ENCODE data around the gene FAM117B.
"Not testable (repeated sequence)": the region's sequence is repeated elsewhere in the genome, so short reads cannot be mapped to it uniquely, and the experiment has no call there.

Gene FAM117B

DNA sequence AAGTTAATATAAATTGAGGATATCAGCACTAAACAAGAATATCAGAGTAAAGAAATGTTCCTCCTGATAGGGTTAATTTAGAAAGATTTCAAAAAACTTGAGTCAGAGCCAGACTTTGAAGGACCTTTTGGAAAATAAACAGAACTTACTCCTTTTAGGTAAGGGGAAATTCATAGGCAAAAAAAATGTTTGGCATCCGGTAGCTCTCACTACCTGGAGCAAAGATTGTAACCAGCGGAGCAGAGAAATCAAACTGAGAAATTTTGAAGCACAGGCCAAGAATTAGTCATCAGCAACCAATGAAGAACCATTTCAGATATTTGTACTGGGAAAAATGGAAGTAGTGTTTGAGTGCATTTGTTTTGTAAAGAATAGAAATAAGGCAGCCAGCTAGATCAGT, 123.8 kb downstream of the FAM117B start:
- DNase-seq (ENCODE audit: low read depth) = no peak

DNA sequence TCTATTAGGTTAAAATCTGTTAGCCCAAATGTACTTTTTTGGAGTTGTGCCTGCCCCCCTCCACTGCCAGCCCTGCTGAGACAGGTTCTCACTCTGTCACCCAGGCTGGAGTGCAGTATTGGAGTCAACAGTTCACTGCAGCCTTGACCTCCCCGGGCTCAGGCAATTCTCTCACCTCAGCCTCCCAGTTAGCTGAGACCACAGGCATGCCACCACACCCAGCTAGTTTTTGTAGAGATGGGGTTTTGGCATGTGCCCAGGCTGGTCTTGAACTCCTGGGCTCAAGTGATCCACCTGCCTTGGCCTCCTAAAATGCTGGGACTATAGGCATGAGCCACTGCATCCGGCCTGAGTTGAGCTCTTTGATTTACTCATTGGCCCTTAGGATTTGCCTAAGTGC, 126.1 kb downstream of the FAM117B start:
- DNase-seq (ENCODE audit: low read depth) = no peak

DNA sequence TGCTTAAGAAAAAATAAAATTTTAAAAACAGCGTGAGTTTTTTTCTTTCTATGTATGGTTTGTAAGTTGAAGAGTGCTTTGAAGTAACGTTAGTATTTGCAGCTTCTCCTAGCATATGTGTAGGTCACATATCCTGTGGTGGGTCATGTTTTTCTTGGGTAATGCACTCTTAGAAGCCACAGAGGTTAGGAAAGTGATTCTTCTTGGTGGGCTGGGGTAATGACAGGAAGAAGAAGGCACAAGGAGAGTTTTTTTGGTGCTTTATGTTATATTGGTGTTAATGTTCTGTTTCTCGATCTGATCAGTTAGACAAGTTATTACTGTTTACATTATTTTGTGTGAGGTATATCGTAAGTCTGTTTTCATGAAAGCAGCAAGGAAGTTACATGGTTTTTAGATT, 127.8 kb downstream of the FAM117B start:
- no peak for DNase-seq (ENCODE audit: low read depth)

DNA sequence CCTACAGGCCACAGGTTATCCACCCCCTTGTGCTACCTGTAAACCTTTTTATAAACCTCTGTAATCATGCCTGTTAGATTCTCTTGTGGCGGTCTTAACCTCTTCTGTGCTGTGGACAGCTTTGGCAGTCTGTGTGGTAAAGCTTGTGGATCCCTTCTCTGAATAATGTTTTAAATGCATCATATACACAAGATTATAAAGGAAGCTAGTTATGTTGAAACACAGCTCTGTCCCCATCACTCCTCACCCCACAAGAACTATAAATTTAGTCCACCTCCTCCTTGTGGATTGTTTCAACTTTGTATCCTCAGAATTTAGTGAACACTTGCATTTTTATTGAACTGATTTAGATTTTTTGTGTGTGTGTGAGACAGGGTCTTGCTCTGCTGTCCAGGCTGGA, 129.1 kb downstream of the FAM117B start:
- DNase-seq (ENCODE audit: low read depth) = no peak

DNA sequence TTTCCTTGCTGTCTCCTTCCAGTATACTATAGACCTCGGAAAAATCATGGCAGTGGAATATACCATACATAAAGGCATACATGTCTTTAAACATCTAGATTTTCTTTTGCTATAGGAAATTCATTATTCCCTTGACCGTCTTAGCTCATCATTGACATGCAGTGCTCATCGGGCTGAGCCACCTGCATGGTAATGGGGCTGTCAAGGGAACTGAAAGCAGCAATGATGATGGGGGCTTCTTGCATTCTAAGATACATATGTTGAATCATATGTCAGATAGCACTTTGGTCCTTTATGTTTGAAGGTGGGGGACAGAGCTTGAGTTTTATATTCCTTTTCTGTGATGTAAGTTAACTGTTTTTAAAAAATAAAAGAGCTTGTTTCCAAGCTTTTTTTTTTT, 130.2 kb downstream of the FAM117B start:
- DNase-seq (ENCODE audit: low read depth) = no peak

DNA sequence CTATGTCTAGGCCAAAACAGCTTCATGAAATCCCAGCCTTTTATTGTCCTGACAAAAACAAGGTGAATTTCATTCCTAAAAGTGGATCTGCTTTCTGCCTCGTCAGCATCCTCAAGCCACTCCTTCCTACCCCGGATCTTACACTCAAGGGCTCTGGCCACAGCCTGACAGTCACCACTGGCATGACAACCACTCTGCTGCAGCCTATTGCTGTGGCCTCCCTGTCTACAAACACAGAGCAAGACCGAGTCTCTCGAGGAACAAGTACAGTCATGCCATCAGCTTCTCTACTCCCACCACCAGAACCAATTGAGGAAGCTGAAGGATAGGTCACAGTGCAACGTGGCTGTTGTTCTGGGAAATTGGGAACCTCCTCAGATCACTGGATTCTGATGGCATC, 130.7 kb downstream of the FAM117B start:
- DNase-seq (ENCODE audit: low read depth) = no peak

DNA sequence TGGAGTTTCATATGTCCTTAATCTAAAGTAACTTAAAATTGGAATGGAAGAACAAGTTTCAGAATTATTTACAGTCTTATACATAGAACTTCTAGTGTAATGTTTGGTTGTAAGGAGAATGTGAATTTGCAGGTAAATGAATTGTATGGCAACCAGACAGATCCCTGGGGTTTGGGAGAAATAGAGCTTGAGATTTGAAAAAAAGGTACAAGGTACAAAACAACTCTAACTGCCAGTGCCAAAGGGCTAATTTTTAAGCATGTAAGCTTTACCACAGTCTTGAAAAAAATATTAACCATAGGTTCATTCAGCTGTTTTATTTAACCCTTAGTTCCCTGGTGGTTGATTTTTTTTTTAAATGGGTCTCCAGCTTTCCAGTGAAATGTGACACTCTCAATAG, 133.5 kb downstream of the FAM117B start:
- no peak for DNase-seq (ENCODE audit: low read depth)

DNA sequence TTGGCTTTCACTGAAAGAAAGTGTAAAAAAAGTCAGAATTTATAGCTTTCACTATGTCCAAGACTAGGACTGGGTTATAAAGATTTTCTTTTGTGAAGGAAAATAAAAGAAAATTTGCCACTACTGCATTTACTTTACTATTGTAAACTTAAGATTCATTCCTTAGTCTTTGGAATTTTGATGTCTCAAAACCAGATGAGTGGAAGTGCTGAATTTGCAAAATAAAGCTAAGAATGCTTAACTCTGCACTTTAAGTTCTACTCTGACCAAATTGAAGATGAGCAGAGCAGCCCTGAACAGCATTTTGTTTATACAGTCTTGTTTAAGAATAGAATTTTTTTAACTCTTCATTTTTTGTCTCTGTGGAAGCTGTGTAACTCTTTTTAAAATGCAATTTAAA, 134.4 kb downstream of the FAM117B start:
- DNase-seq (ENCODE audit: low read depth) = no peak

DNA sequence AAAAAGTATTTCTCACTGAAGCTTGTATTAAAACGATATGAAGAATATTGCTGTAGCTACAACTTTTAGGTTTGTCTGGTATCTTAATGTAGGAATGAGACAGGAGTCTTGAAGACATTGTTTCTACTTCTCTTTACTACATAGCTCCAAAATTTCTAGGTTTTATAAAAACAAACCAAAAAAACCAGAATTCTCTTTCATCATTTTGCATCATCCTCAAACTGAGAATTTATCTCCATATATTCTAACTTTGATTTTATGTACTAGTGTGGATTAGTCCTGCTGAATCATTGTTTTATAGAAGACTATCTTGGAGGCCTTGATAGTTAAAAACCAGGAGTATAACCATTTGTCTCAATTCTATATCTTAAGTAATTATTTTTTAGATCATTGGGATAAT, 136.6 kb downstream of the FAM117B start:
- no peak for DNase-seq (ENCODE audit: low read depth)

DNA sequence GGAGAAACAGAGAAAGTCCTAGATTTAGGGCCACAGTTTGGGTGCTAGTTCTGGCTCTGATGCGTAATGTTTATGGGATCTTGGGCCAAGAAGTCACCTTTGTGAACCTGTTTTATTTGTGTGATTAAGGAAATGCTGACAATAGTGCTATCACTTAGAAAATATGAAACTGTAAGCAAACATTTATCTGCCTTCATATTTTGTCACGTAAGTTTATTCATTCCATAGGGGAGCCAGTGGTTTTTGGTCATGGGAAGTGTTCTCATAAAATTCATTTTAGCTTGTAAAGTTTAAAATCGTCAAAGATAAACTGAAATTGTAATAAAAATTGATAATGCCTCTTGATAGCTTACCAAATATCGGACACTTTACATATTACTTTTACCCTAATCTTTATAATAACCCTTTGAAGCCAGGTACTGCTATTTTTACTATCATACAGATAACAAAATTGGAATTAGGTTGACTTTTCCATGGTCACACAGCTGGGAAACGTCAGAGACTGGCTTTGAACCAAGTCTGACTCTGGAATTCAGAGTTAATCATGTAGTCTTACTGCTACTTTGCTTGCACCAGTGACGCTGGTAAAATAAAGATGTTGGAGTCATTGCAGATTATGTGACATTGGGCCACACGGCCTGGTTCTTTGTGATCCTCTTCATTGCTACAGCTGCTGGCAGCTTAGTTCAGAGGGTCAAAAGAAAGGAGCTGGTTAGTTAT, 137.1 kb downstream of the FAM117B start:
- no peak for DNase-seq (ENCODE audit: low read depth)

DNA sequence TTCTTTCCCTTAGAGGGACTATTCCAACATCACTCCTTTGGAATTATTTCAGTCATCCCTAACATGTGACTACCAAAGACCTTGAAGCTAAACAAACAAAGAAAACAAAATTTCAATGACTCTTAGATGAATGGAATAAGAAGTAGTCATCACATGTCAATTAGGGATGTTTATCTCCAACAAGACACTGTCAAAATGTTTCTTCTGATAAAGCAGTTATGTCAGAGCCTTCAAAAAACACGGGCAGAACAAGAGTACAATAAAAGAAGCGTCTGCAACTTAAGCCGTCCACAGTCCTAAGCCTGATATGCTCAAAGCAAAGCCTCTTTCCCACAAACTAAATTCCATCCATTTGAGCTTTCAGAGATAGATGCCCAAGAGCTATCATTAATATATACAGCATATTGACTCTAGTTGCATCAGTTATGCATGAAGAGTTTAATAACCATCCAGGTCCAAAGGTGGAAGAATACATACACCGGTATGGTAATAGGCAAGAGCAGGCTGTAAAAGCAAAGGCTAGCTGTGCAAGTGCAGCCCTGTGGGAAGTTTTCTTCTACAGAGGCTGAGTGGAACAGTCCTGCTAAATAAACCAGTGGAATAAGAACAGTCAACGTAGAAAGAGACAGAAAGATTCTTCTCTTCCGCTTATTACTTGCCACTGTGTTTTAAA, 138.7 kb downstream of the FAM117B start:
- DNase-seq (ENCODE audit: low read depth) = no peak

DNA sequence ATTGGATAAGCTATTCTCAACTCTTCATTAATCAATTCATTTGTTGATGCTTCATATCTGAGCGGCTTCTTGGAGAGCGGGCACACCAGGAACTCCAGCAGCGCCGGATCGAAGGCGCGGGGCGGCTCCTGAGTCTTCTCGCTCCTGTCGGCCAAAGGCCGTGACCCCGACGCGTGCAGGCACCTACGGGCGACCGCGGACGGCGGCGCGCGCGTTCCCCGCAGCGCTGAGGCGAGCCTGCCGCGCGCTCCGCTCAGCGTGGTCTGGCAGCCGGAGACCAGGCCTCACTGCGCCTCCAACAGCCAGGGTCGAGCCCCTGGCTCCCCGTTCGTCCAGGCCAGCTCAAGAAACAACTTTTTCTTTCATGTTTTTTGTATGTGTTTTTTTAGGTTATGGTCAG, 139.3 kb downstream of the FAM117B start:
- no peak for DNase-seq (ENCODE audit: low read depth)

DNA sequence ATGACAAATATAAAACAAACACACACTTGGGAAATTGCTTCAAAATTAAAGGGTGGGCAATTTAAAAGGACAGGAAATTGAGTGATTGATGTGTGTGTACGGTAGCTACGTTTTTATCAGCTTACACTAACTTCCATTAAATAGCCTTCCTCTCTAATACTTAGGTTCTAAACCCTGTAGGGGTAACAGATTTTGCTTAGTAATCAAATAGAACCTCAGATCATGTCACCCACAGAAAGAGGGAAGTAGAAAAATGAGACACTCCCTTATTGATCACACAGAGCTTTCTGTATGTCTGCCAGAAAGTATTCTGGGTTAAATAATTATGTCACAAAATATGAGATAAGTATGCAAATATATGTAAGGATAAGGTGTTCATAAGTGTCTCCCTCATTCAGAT, 143.4 kb downstream of the FAM117B start:
- no peak for DNase-seq (ENCODE audit: low read depth)

DNA sequence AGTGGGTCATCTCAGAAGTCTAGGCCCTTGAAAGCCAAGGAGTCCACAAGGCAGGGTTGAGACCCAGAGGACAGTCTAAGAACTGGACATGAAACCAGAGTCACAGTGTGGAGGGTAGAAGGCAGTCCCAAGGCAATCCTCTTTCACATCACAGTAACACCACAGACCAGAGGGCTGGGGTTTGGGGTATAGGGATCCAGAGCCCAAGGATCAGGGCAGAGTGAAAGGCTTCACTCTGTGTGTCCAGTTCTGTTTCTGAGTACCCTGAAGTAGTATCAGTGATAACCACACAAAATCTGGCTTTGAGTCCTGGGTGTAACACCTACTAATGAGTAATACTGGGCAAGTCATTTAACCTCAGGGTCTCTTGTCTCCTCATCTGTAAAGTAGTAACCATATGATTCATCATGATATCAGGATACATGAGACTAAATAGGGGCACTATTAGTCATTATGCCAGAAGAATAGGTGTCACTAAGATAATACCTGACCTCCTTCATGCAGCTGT, 145.8 kb downstream of the FAM117B start:
- no peak for DNase-seq (ENCODE audit: low read depth)

DNA sequence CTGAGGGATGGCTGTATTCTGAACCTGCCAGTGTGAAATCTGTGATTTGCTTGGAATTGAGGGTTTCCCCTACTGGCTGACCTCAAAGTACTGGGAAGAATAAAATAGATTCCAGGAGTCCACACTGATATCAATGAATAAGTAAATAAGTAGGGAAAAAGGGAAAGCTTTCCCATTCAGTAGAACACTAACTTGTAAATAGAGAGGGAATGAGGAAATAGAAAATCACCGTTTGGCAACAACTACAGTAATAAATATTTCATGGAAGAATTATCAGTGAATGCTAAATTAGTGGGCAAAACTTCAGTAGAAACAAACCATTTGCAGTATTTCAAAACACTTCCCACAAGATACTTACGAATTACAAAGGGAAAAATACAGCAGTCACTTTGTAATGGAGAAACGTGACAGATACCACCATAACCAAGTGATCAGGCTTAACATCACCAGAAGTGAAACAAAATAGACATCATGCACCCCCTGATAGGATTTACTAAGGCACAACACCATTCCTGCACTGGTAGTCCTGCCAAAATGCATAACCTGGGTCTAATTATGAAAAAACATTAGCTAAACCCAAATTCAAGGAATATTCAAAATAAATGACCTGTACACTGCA, 148.3 kb downstream of the FAM117B start:
- no peak for DNase-seq (ENCODE audit: low read depth)

DNA sequence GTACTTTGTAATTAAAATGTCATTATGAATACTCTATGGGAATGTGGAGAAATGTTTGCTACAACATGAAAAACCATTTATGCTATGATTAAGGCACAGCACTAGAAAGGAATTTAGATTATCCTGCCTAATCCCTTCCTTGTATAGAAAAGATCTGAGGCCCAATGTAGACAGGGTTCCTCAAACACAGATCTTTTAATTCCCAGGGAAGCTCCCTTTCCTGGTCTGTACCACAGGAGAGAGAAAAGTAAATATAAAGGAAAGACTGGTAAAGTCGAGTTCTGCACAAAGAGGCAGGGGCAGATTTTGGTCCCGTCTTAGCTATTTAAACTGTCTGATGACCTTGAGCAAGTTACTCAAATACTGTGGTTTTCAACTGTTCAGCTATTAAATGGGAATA, 152.1 kb downstream of the FAM117B start:
- DNase-seq (ENCODE audit: low read depth) = no peak

DNA sequence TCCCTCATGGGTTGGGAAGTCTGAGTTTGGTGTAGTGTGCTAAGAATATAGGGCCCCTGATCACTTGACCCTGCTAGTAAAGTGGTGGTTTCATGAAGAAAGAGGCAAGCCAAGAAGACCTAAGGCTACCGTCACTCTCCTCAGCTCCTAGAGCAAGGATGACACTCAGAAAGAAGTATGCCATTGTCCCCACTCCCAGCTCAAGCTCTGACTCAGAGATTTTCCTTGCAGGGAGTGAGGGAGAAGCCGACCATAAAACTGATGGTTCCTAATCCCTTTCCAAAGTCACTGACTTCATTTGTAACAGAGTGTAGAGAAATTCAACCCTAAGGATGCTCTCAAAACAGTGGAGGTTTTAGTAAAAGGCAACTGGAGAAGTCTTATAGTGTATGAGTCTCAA, 155.9 kb downstream of the FAM117B start:
- DNase-seq (ENCODE audit: low read depth) = no peak

DNA sequence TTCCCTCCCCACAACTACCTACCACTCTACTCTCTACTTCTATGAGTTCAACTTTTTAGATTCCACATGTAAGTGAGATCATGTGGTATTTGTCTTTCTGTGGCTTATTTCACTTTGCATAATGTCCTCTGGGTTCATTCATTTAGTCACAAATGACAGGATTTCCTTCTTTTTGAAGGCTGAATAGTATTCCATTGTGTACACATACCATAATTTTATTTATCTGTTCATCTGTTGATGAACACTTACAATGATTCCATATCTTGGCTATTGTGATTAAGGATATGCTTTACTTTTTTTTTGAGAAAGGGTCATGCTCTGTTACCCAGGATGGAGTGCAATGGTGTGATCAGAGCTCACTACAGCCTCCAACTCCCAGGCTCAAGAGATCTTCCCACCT, 163.2 kb downstream of the FAM117B start:
- no peak for DNase-seq (ENCODE audit: low read depth)

DNA sequence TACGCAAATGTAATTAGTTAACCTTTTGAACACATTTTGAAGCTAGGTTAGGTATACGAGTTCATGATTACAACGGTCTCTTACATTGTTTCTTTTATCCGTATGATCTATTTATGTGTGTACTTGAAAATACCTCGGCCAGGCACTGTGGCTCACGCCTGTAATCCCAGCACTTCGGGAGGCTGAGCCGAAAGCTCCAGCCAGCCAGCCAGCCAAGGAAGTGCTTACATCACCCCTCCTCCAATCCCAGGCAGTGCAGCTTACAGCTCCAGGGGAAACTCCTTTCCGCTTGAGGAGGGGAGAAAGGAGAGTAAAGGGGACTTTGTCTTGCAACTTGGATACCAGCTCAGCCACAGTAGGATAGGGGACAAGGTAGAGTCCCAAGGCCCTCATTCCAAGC, 171.1 kb downstream of the FAM117B start:
- DNase-seq (ENCODE audit: low read depth) = not testable (repeated sequence)

DNA sequence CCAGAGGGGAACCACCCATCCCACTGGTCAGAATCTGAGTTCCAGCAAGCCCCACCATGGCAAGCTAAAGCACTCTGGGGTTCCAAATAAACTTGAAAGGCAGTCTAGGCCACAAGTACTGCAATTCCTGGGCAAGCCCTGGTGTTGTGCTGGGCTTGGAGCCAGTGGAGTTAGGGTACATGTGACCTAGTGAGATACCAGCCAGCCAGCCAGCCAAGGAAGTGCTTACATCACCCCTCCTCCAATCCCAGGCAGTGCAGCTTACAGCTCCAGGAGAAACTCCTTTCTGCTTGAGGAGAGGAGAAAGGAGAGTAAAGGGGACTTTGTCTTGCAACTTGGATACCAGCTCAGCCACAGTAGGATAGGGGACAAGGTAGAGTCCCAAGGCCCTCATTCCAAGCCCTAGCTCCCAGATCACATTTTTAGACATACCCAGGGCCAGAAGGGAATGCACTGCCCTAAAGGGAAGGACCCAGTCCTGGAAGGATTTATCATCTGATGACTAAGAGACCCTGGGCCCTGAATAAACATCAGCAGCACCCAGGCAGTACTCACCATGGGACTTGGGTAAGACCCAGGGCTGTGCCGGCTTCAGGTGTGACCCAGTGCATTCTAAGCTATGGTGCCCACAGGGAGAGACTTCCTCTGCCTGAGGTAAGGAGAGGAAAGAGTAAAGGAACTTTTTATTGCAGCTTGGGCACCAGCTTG, 172.8 kb downstream of the FAM117B start:
- peak; percentile 91 for DNase-seq (ENCODE audit: low read depth)

DNA sequence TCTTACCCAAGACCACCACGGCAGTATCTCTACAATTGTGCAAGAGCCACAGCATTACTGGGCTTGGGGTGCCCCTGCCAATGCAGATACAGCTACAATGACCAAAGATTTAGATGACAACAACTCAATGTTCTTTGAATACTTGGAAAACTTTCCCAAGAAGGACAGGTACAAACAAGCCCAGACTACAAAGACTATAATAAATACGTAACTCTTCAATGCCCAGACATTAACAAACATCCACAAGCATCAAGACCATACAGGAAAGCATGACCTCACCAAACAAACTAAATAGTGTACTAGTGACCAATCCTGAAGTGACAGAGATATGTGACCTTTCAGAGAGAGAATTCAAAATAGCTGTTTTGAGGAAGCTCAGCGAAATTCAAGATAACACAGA, 174.0 kb downstream of the FAM117B start:
- no peak for DNase-seq (ENCODE audit: low read depth)

DNA sequence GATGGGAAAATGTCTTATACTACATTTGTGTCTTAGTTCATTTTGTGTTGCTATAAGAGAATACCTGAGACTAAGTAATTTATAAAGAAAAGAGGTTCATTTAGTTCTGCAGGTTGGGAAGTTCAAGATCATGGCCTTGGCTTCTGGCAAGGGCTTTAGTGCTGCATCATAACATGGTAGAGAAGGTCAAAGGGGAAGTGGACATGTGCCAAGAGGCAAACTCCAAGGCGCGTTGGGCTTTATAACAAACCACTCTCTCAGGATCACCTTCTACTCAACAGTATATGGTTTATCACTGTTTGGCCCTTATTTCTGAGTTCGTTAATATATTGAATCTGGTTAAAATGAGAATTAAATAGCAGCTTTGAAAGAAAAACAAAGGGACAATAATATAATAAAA, 178.6 kb downstream of the FAM117B start:
- no peak for DNase-seq (ENCODE audit: low read depth)

DNA sequence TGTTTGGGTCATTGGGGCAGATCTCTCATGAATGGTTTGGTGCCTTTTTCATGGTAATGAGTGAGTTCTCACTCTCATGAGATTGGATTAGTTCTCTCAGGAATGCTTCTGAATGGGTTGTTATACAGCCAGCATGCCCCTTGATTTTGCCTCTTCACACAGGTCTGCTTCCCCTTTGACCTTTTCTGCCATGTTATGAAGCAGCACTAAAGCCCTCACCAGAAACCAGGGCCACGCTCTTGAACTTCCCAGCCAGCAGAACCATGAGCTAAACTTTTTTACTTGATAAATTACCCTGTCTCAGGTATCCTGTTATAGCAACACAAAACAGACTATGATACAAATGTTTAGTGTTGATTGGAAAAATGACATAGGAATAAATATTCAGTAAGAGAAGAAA, 179.5 kb downstream of the FAM117B start:
- no peak for DNase-seq (ENCODE audit: low read depth)
